NCI-H1105 treated with DMSO at 0.1 percent for 48 hours (cell line): ENCODE measurements around the gene FAM98B.
"Not testable (repeated sequence)": the region's sequence is repeated elsewhere in the genome, so short reads cannot be mapped to it uniquely, and the experiment has no call there.

Source experiments
- DNase-seq: peaks from one replicate; lab custom pipeline; 2025; lab: John Stamatoyannopoulos, UW

FAM98B gene

GRCh38 chr15:38453971-38454695, at the start of gene FAM98B:
TSS of gene FAM98B (plus strand) at chr15:38454127. CDS start at chr15:38454162, 35 bp downstream.
- DNase-seq, result peak; percentile 54

- DNase-seq, result no peak
These were observed 47.5 kb upstream of the FAM98B start for GRCh38 chr15:38406436-38406835.

- no peak for DNase-seq
These were observed 45.4 kb upstream of the FAM98B start for GRCh38 chr15:38408576-38408975.

GRCh38 chr15:38411902-38412301, 42.0 kb upstream of the FAM98B start:
- no peak for DNase-seq

- DNase-seq, result no peak
These were observed 41.5 kb upstream of the FAM98B start for GRCh38 chr15:38412466-38412865.

- DNase-seq, result no peak
These were observed 39.6 kb upstream of the FAM98B start for GRCh38 chr15:38414357-38414756.

GRCh38 chr15:38421069-38421690, 32.7 kb upstream of the FAM98B start:
- DNase-seq, result no peak

GRCh38 chr15:38424101-38424552, 29.8 kb upstream of the FAM98B start:
- no peak for DNase-seq

GRCh38 chr15:38425269-38425668, 28.7 kb upstream of the FAM98B start:
- no peak for DNase-seq

GRCh38 chr15:38427380-38427779, 26.5 kb upstream of the FAM98B start:
- no peak for DNase-seq

GRCh38 chr15:38430106-38430760, 23.7 kb upstream of the FAM98B start:
- DNase-seq, result no peak

GRCh38 chr15:38436993-38437392, 16.9 kb upstream of the FAM98B start:
- DNase-seq, result no peak

- DNase-seq, result not testable (repeated sequence)
These were observed 16.3 kb upstream of the FAM98B start for GRCh38 chr15:38437603-38438002.

- no peak for DNase-seq
These were observed 15.6 kb upstream of the FAM98B start for GRCh38 chr15:38438031-38438986.

GRCh38 chr15:38440353-38441129, 13.4 kb upstream of the FAM98B start:
- DNase-seq, result peak; percentile 68

GRCh38 chr15:38441130-38441519, 12.8 kb upstream of the FAM98B start:
- no peak for DNase-seq

- DNase-seq, result no peak
These were observed 766 bp downstream of the FAM98B start for GRCh38 chr15:38454696-38455090.

GRCh38 chr15:38455092-38455491, 1.2 kb downstream of the FAM98B start:
- DNase-seq, result no peak

GRCh38 chr15:38458646-38459045, 4.7 kb downstream of the FAM98B start:
- no peak for DNase-seq

GRCh38 chr15:38459480-38459879, 5.6 kb downstream of the FAM98B start:
- no peak for DNase-seq

- no peak for DNase-seq
These were observed 6.6 kb downstream of the FAM98B start for GRCh38 chr15:38460543-38460942.
